ENCODE results near the gene CFAP251. TPM values are rescaled to one million over a fixed set of nuclear protein-coding genes. Genes with fewer than 3 reads are reported as not detected.

Gene CFAP251
- total and polyA plus RNA-seq, 2 donors (not counting 1 experiment from before 2014, with no cell fraction given), result 2.7 to 7.9 TPM

- TF ChIP-seq EZH2 (IDR thresholded peaks at IDR 0.05; ENCODE audit: low read length, missing control alignments) (no peak), CTCF (conservative IDR thresholded peaks at IDR 0.05 in 1 of 2, IDR thresholded peaks at IDR 0.05 in 1 of 2; ENCODE audit: low read depth in 1 of 2, low read length in 2 of 2) (no peak)
- Histone ChIP-seq H3K4me2 (ENCODE audit: extremely low read depth, insufficient read depth, low read length) (no peak overlapping the region), H3K4me1 (ENCODE audit: control insufficient read depth, extremely low read depth, insufficient read depth, low read length) (no peaks in the 10 kb centered on the region), H4K20me1 (ENCODE audit: control insufficient read depth, extremely low read depth, insufficient read depth, low read length) (no peaks in the 10 kb centered on the region), H2AFZ (ENCODE audit: low read length) (no peak overlapping the region), H3K27me3 (ENCODE audit: control insufficient read depth, insufficient read depth, low read length) (no peaks in the 10 kb centered on the region), H3K27ac (ENCODE audit: insufficient read depth, low read length) (no peak overlapping the region), H3K9me3 (ENCODE audit: control insufficient read depth, insufficient read depth, low read depth, low read length) (no peaks in the 10 kb centered on the region), H3K9ac (ENCODE audit: insufficient read depth, low read length) (no peak overlapping the region), H3K79me2 (ENCODE audit: control insufficient read depth, insufficient read depth, low read length) (no peaks in the 10 kb centered on the region), H3K4me3 (replicated peaks in 1 of 4; ENCODE audit: control extremely low read depth in 1 of 4, insufficient read depth in 1 of 4, low read depth in 3 of 4, low read length in 4 of 4) (no peak overlapping the region), H3K36me3 (ENCODE audit: control insufficient read depth, insufficient read depth, low read length) (peaks cover 2% of the 10 kb centered on the region)
- no peak for DNase-seq (ENCODE audit: low read depth in 2 of 2)
Measured at GRCh38 chr12:121970581-121971300, 52.3 kb downstream of the CFAP251 start.

GRCh38 chr12:121974026-121974985, 55.9 kb downstream of the CFAP251 start:
- Histone ChIP-seq H3K4me2 (ENCODE audit: extremely low read depth, insufficient read depth, low read length) (no peak overlapping the region), H3K79me2 (ENCODE audit: control insufficient read depth, insufficient read depth, low read length) (no peaks in the 10 kb centered on the region), H2AFZ (ENCODE audit: low read length) (no peak overlapping the region), H3K4me3 (replicated peaks in 1 of 4; ENCODE audit: control extremely low read depth in 1 of 4, insufficient read depth in 1 of 4, low read depth in 3 of 4, low read length in 4 of 4) (no peak overlapping the region), H3K27ac (ENCODE audit: insufficient read depth, low read length) (no peak overlapping the region), H4K20me1 (ENCODE audit: control insufficient read depth, extremely low read depth, insufficient read depth, low read length) (no peaks in the 10 kb centered on the region), H3K9me3 (ENCODE audit: control insufficient read depth, insufficient read depth, low read depth, low read length) (no peaks in the 10 kb centered on the region), H3K4me1 (ENCODE audit: control insufficient read depth, extremely low read depth, insufficient read depth, low read length) (no peaks in the 10 kb centered on the region), H3K9ac (ENCODE audit: insufficient read depth, low read length) (no peak overlapping the region), H3K36me3 (ENCODE audit: control insufficient read depth, insufficient read depth, low read length) (no peaks in the 10 kb centered on the region), H3K27me3 (ENCODE audit: control insufficient read depth, insufficient read depth, low read length) (no peaks in the 10 kb centered on the region)
- no peak for DNase-seq (ENCODE audit: low read depth in 2 of 2)
- TF ChIP-seq CTCF (conservative IDR thresholded peaks at IDR 0.05 in 1 of 2, IDR thresholded peaks at IDR 0.05 in 1 of 2; ENCODE audit: low read depth in 1 of 2, low read length in 2 of 2) (no peak), EZH2 (IDR thresholded peaks at IDR 0.05; ENCODE audit: low read length, missing control alignments) (no peak)

- Histone ChIP-seq H3K9me3 (ENCODE audit: control insufficient read depth, insufficient read depth, low read depth, low read length) (no peaks in the 10 kb centered on the region), H4K20me1 (ENCODE audit: control insufficient read depth, extremely low read depth, insufficient read depth, low read length) (no peaks in the 10 kb centered on the region), H2AFZ (ENCODE audit: low read length) (no peak overlapping the region), H3K79me2 (ENCODE audit: control insufficient read depth, insufficient read depth, low read length) (no peaks in the 10 kb centered on the region), H3K27ac (ENCODE audit: insufficient read depth, low read length) (no peak overlapping the region), H3K9ac (ENCODE audit: insufficient read depth, low read length) (no peak overlapping the region), H3K4me1 (ENCODE audit: control insufficient read depth, extremely low read depth, insufficient read depth, low read length) (no peaks in the 10 kb centered on the region), H3K4me2 (ENCODE audit: extremely low read depth, insufficient read depth, low read length) (no peak overlapping the region), H3K4me3 (replicated peaks in 1 of 4; ENCODE audit: control extremely low read depth in 1 of 4, insufficient read depth in 1 of 4, low read depth in 3 of 4, low read length in 4 of 4) (no peak overlapping the region), H3K27me3 (ENCODE audit: control insufficient read depth, insufficient read depth, low read length) (no peaks in the 10 kb centered on the region), H3K36me3 (ENCODE audit: control insufficient read depth, insufficient read depth, low read length) (no peaks in the 10 kb centered on the region)
- TF ChIP-seq EZH2 (IDR thresholded peaks at IDR 0.05; ENCODE audit: low read length, missing control alignments), result no peak
- TF ChIP-seq CTCF (conservative IDR thresholded peaks at IDR 0.05 in 1 of 2, IDR thresholded peaks at IDR 0.05 in 1 of 2; ENCODE audit: low read depth in 1 of 2, low read length in 2 of 2), result no peak
- DNase-seq (ENCODE audit: low read depth in 2 of 2), result no peak
Measured at GRCh38 chr12:121975021-121975420, 56.6 kb downstream of the CFAP251 start.
